Ishikawa (cell line): ENCODE measurements around the gene TBXAS1.

Source experiments
- CEBPB ChIP-seq: IDR thresholded peaks from 2 replicates; pipeline ENCODE4 v1.6.1; 2012
- CREB1 ChIP-seq: IDR thresholded peaks from 2 replicates; pipeline ENCODE4 v1.6.1; 2012; ENCODE audit warnings: low read depth
- EGR1 ChIP-seq: IDR thresholded peaks from 2 replicates; pipeline ENCODE4 v1.6.1; 2012
- EP300 ChIP-seq: IDR thresholded peaks from 2 replicates; pipeline ENCODE4 v1.6.1; 2012; ENCODE audit warnings: borderline replicate concordance
- FOXM1 ChIP-seq: IDR thresholded peaks from 2 replicates; pipeline ENCODE4 v1.6.1; 2012; ENCODE audit warnings: low read depth, borderline replicate concordance
- NFIC ChIP-seq: IDR thresholded peaks from 2 replicates; pipeline ENCODE4 v1.6.1; 2012
- RAD21 ChIP-seq: IDR thresholded peaks from 2 replicates; pipeline ENCODE4 v1.6.1; 2012; ENCODE audit warnings: low read depth
- TAF1 ChIP-seq: IDR thresholded peaks from 2 replicates; pipeline ENCODE4 v1.6.1; 2012; ENCODE audit warnings: low read depth, mild to moderate bottlenecking
- TCF12 ChIP-seq: IDR thresholded peaks from 2 replicates; pipeline ENCODE4 v1.6.1; 2012; ENCODE audit warnings: low read depth
- TEAD4 ChIP-seq: IDR thresholded peaks from 2 replicates; pipeline ENCODE4 v1.6.1; 2012
- YY1 ChIP-seq: IDR thresholded peaks from 2 replicates; pipeline ENCODE4 v1.6.1; 2012; ENCODE audit warnings: low read depth
- ZBTB7A ChIP-seq: IDR thresholded peaks from 2 replicates; pipeline ENCODE4 v1.6.1; 2012; ENCODE audit warnings: low read depth
- TF ChIP-seq, protein P1 (sequence below): IDR thresholded peaks from 2 replicates; pipeline ENCODE4 v1.6.1; 2012; ENCODE audit warnings: low read depth, mild to moderate bottlenecking
- TF ChIP-seq, protein P2 (sequence below): IDR thresholded peaks from 2 replicates; pipeline ENCODE4 v1.6.1; 2012
- TF ChIP-seq, protein P3 (sequence below): IDR thresholded peaks from 2 replicates; pipeline ENCODE4 v1.6.1; 2012

Gene TBXAS1

DNA sequence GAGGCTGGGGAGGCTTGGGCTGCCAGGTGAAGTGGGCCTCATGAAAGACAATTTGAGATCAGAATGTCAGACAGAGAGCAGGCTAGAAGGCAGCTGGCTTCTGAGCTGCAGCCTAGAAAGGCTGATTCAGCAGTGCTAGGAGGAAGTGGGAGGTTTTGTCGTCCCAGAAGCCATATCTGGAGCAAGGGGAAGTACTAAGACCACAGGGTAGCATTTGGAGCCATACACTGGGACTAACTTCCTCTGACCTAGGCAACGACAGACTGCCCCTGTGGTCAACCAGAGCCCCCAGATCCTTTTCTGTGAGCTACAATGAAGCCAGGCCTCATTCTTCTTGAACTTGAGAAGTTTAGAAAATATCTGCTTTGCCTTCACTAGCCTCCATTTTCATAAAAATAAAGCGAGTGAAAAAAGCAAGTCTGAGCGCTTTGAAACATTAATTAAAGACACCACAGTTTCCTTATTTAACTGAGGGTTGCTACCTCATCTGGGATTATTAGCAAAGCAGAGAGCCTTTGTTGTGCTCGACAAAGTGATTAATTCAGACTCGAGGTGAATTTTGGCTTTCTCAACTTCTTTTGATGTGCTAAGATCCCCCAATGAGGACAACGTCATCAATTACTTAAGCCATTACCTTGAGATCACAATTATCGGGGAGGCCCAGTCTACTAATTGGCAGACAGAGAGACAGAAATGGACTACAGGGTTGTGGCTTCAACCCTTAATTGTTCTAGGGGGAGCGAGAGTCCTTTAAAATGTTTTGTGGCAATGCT, 26.6 kb downstream of the TBXAS1 start:
- no peak for TF ChIP-seq FOXM1
- TF ChIP-seq EP300 = no peak
- TF ChIP-seq ZBTB7A = no peak
- TF ChIP-seq, protein P1, sequence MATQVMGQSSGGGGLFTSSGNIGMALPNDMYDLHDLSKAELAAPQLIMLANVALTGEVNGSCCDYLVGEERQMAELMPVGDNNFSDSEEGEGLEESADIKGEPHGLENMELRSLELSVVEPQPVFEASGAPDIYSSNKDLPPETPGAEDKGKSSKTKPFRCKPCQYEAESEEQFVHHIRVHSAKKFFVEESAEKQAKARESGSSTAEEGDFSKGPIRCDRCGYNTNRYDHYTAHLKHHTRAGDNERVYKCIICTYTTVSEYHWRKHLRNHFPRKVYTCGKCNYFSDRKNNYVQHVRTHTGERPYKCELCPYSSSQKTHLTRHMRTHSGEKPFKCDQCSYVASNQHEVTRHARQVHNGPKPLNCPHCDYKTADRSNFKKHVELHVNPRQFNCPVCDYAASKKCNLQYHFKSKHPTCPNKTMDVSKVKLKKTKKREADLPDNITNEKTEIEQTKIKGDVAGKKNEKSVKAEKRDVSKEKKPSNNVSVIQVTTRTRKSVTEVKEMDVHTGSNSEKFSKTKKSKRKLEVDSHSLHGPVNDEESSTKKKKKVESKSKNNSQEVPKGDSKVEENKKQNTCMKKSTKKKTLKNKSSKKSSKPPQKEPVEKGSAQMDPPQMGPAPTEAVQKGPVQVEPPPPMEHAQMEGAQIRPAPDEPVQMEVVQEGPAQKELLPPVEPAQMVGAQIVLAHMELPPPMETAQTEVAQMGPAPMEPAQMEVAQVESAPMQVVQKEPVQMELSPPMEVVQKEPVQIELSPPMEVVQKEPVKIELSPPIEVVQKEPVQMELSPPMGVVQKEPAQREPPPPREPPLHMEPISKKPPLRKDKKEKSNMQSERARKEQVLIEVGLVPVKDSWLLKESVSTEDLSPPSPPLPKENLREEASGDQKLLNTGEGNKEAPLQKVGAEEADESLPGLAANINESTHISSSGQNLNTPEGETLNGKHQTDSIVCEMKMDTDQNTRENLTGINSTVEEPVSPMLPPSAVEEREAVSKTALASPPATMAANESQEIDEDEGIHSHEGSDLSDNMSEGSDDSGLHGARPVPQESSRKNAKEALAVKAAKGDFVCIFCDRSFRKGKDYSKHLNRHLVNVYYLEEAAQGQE = no peak

DNA sequence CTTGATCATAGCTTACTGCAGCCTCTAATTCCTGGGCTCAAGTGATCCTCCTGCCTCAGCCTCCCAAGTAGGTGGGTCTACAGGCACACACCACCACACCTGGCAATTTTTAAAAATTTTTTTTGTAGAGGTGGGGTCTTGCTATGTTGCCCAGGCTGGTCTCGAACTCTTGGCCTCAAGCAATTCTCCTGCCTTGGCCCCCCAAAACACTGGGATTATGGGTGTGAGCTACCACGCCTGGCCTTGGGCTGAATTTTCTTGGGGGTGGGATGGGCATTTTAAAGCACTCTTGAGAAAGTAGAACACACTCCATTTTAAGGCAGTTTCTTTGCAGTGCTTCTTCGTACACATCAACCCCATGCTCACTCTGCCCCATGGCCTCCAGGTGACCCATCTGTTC, 28.7 kb downstream of the TBXAS1 start:
- no peak for TF ChIP-seq RAD21
- no peak for TF ChIP-seq TAF1
- TF ChIP-seq, protein P2, sequence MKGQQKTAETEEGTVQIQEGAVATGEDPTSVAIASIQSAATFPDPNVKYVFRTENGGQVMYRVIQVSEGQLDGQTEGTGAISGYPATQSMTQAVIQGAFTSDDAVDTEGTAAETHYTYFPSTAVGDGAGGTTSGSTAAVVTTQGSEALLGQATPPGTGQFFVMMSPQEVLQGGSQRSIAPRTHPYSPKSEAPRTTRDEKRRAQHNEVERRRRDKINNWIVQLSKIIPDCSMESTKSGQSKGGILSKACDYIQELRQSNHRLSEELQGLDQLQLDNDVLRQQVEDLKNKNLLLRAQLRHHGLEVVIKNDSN = no peak
- no peak for TF ChIP-seq FOXM1
- TF ChIP-seq TCF12 = no peak
- no peak for TF ChIP-seq CREB1
- TF ChIP-seq, protein P1 = no peak

DNA sequence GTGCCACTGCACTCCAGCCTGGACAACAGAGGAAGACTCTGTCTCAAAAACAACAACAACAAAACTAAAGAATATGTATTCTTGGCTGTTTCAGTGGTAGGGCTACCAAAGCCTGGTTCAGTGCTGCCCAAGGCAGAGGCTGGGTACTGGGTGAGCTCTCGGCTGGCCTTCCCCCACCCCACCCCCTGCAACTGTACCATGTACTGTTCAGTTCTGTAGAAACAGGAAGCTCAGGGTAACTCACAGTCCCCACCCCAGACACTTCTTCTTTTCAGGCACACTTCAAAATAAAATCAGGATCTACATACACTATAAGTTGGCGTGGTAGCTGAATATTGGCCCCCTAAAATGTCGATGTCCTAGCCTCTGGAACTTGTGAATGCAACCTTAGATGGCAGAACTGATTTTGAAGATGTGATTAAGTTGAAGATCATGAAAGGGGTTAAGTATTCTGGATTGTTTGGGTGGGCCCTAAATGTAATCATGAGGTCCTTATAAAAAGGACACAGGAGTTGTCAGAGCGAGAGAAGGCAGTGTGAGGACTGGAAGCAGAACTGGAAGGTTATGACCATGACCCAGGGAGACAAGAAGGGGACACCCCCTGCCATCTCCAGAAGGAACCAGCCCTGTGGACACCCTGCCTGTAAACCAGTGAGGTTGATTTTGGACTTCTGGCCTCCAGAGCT, 31.2 kb downstream of the TBXAS1 start:
- TF ChIP-seq, protein P2 = no peak
- TF ChIP-seq ZBTB7A (no peak), FOXM1 (no peak), NFIC (no peak), EGR1 (no peak), TEAD4 (no peak), EP300 (no peak), TCF12 (no peak), TAF1 (no peak)
- TF ChIP-seq, protein P1 = no peak
- TF ChIP-seq, protein P3, sequence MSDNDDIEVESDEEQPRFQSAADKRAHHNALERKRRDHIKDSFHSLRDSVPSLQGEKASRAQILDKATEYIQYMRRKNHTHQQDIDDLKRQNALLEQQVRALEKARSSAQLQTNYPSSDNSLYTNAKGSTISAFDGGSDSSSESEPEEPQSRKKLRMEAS = no peak

DNA sequence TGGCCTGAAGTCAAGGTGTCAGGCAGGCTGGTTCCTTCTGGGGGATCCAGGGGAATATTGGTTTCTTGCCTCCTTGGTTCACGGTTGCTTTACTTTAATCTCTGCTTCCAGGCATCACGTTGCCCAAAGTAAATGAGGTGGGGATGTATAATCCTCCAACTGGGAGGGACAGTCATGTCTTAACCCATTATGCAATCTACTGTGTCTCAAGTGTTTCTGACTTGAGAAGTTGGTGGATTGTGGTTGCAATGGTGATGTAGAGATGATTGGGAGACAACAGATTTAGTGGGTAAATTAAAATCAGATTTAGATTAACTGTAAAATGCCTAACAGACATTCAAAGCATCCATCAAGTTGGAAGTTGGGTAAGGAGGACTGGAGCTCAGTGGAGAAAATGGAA, 32.7 kb downstream of the TBXAS1 start:
- no peak for TF ChIP-seq CREB1
- TF ChIP-seq, protein P3 = no peak
- TF ChIP-seq EP300 = no peak
- TF ChIP-seq, protein P1 = no peak
- TF ChIP-seq TAF1 = no peak
- TF ChIP-seq EGR1 = no peak
- TF ChIP-seq RAD21 = no peak
- TF ChIP-seq TCF12 = no peak
- TF ChIP-seq ZBTB7A = no peak
- TF ChIP-seq, protein P2 = no peak
- TF ChIP-seq FOXM1 = no peak
- no peak for TF ChIP-seq CEBPB
- no peak for TF ChIP-seq YY1
- TF ChIP-seq TEAD4 = no peak
- TF ChIP-seq NFIC = no peak
